Lower leg skin (tissue), 4 donors: ENCODE results near the gene NCAM2. TPM values are rescaled to one million over a fixed set of nuclear protein-coding genes. Genes with fewer than 3 reads are reported as not detected.

Source experiments
- DNase-seq, 2 donors: peaks; one replicate each; pipeline ENCODE4 v3.0.0-alpha.2; 2019; ENCODE audit warnings: low spot score in 2 of 2
- H3K4me3 ChIP-seq: fragments of 200-600 bp; sonication (generic); 2 replicates; pipeline ENCODE4 v1.5.1; 2017; ENCODE audit warnings: mild to moderate bottlenecking, low read depth; ENCODE audit not compliant: poor library complexity, severe bottlenecking
- CTCF ChIP-seq, 3 donors: fragments of 450-650 bp; IDR thresholded peaks; one replicate each; pipeline ENCODE4 v1.5.1; 2016; ENCODE audit warnings: antibody characterized with exemption in 3 of 3, mild to moderate bottlenecking in 3 of 3, moderate library complexity in 2 of 3
- POLR2A ChIP-seq, 2 donors: fragments of 450-650 bp; IDR thresholded peaks; one replicate each; pipeline ENCODE4 v1.6.1; 2016 to 2017; ENCODE audit warnings: antibody characterized with exemption in 2 of 2, mild to moderate bottlenecking in 1 of 2, moderate library complexity in 1 of 2
- WGBS, 2 donors: methylation state at CpG; one replicate each; pipeline ENCODE4 v1.1.5; 2018; 5-methylcytosine and 5-hydroxymethylcytosine counted together
- intact Hi-C: fragments of 100-400 bp; cut with DNase I; formaldehyde crosslinking; loops from one replicate; pipeline ENCODE4 v1.15.0; 2023; ENCODE audit warnings: low total_unique reads
- total RNA-seq, 4 donors: library from RNA; depleted of rRNA; stranded (reverse); fragments of >200 nt; gene quantifications; one replicate each; pipeline ENCODE4 v1.1.0, GENCODE V29; 2016

Gene NCAM2
- total RNA-seq, 4 donors from 2014 or later: 0.61 to 3.2 (median 0.91) TPM

GRCh38 chr21:21103692-21104091 lies 105.5 kb downstream of the NCAM2 start:
- intact Hi-C loops: no loop called here
- no peak overlapping the region for H3K4me3 ChIP-seq
- WGBS, 2 donors: 74 to 76% methylated on average over 3 of the region's 3 CpGs
- no peak for DNase-seq
- TF ChIP-seq POLR2A (IDR thresholded peaks at IDR 0.05): no peak
- TF ChIP-seq CTCF (IDR thresholded peaks at IDR 0.05): no peak

- no peak overlapping the region for H3K4me3 ChIP-seq
- 79 to 83% methylated on average over 4 of the region's 4 CpGs for WGBS, 2 donors
- intact Hi-C loops: no loop called here
- TF ChIP-seq POLR2A (IDR thresholded peaks at IDR 0.05) (no peak), CTCF (IDR thresholded peaks at IDR 0.05) (no peak)
- no peak for DNase-seq
Observed at GRCh38 chr21:21109736-21110135, 111.5 kb downstream of the NCAM2 start.

- TF ChIP-seq POLR2A (IDR thresholded peaks at IDR 0.05) (no peak), CTCF (IDR thresholded peaks at IDR 0.05) (no peak)
- 84% methylated on average over 8 of the region's 8 CpGs for WGBS, 2 donors
- intact Hi-C loops: no loop called here
- no peak for DNase-seq
- H3K4me3 ChIP-seq: no peak overlapping the region
Observed at GRCh38 chr21:21111309-21111920, 113.2 kb downstream of the NCAM2 start.

- 78 to 79% methylated on average over 4 of the region's 4 CpGs for WGBS, 2 donors
- intact Hi-C loops: no loop called here
- no peak for TF ChIP-seq CTCF (IDR thresholded peaks at IDR 0.05)
- no peak for TF ChIP-seq POLR2A (IDR thresholded peaks at IDR 0.05)
- H3K4me3 ChIP-seq: no peak overlapping the region
- DNase-seq: no peak
Observed at GRCh38 chr21:21114461-21114860, 116.3 kb downstream of the NCAM2 start.

GRCh38 chr21:21119091-21119490 lies 120.9 kb downstream of the NCAM2 start:
- no peak overlapping the region for H3K4me3 ChIP-seq
- no peak for TF ChIP-seq POLR2A (IDR thresholded peaks at IDR 0.05)
- TF ChIP-seq CTCF (IDR thresholded peaks at IDR 0.05): no peak
- WGBS, 2 donors: 60 to 64% methylated on average over 2 of the region's 2 CpGs
- intact Hi-C loops: no loop called here
- DNase-seq: no peak

- WGBS, 2 donors: 73 to 88% methylated on average over 3 of the region's 3 CpGs
- no peak for DNase-seq
- no peak overlapping the region for H3K4me3 ChIP-seq
- no peak for TF ChIP-seq CTCF (IDR thresholded peaks at IDR 0.05)
- no peak for TF ChIP-seq POLR2A (IDR thresholded peaks at IDR 0.05)
- intact Hi-C loops: no loop called here
Observed at GRCh38 chr21:21122680-21123079, 124.5 kb downstream of the NCAM2 start.
